Hippocampal formation (tissue), 2 donors: ENCODE measurements around the gene HIGD2A.
A peak's percentile ranks its signal among the peaks of the same experiment; 100 is the strongest.

Experiments used
- DNase-seq, 2 donors: peaks; one replicate each; lab custom pipeline; 2025; lab: John Stamatoyannopoulos, UW

HIGD2A gene

GRCh38 chr5:176388444-176389134 is at the start of gene HIGD2A, which contains the start of gene NOP16:
TSS of gene HIGD2A (plus strand) at chr5:176388751. CDS start at chr5:176388820, 69 bp downstream.
TSS of gene NOP16 (minus strand) at chr5:176388598. CDS start at chr5:176388539, 59 bp downstream.
- peak; percentile 97 to 99 for DNase-seq

- no peak for DNase-seq
These were observed 49.2 kb upstream of the HIGD2A start for GRCh38 chr5:176339304-176339703.

- DNase-seq: no peak
These were observed 47.0 kb upstream of the HIGD2A start for GRCh38 chr5:176341325-176342157.

- DNase-seq: no peak
These were observed 46.4 kb upstream of the HIGD2A start for GRCh38 chr5:176342158-176342483.

- DNase-seq: no peak
These were observed 45.6 kb upstream of the HIGD2A start for GRCh38 chr5:176342766-176343458.

GRCh38 chr5:176350416-176350815 is 38.1 kb upstream of the HIGD2A start:
- DNase-seq: no peak

- DNase-seq: no peak
These were observed 36.3 kb upstream of the HIGD2A start for GRCh38 chr5:176352116-176352878.

- no peak for DNase-seq
These were observed 35.0 kb upstream of the HIGD2A start for GRCh38 chr5:176353533-176353932.

GRCh38 chr5:176355400-176356178 is 33.0 kb upstream of the HIGD2A start:
- DNase-seq: no peak

- DNase-seq: no peak
These were observed 32.4 kb upstream of the HIGD2A start for GRCh38 chr5:176356179-176356566.

GRCh38 chr5:176359658-176360057 is 28.9 kb upstream of the HIGD2A start:
- no peak for DNase-seq

- no peak for DNase-seq
These were observed 27.6 kb upstream of the HIGD2A start for GRCh38 chr5:176360894-176361436.

GRCh38 chr5:176361437-176362232 is 26.9 kb upstream of the HIGD2A start, which contains the start of gene KIAA1191:
TSS of gene KIAA1191 (minus strand) at chr5:176361764. CDS start at chr5:176359508, 2,256 bp downstream.
- DNase-seq: peak; percentile 91 to 92

GRCh38 chr5:176362233-176362490 is 26.4 kb upstream of the HIGD2A start:
- no peak for DNase-seq

- DNase-seq: no peak
These were observed 23.7 kb upstream of the HIGD2A start for GRCh38 chr5:176364765-176365350.

- DNase-seq: peak in 1 of 2 donors; percentile 60
These were observed 23.0 kb upstream of the HIGD2A start, which contains the start of gene ARL10 for GRCh38 chr5:176365351-176366231. TSS of gene ARL10 (plus strand) at chr5:176365487. CDS start at chr5:176365564, 77 bp downstream.

- no peak for DNase-seq
These were observed 22.2 kb upstream of the HIGD2A start for GRCh38 chr5:176366232-176366894.

- no peak for DNase-seq
These were observed 19.8 kb upstream of the HIGD2A start for GRCh38 chr5:176368726-176369125.
